Hepatocyte (in vitro differentiated cells): ENCODE measurements around the gene FCHO1.

Experiments used
- CTCF ChIP-seq: fragments of 200-600 bp; sonication (generic); IDR thresholded peaks from 2 replicates; pipeline ENCODE4 v1.5.1; 2016; ENCODE audit warnings: antibody characterized with exemption, mild to moderate bottlenecking; ENCODE audit not compliant: poor library complexity
- EZH2 ChIP-seq: fragments of 200-600 bp; sonication (generic); IDR thresholded peaks from 2 replicates; pipeline ENCODE4 v1.6.1; 2016; ENCODE audit warnings: antibody characterized with exemption, mild to moderate bottlenecking, borderline replicate concordance

GRCh38 chr19:17737690-17738153 lies 13.6 kb upstream of the FCHO1 start:
- no peak for TF ChIP-seq CTCF
- no peak for TF ChIP-seq EZH2
